Stomach (tissue), 19 donors: Measurements from ENCODE around the gene SLC66A1. TPM values are rescaled to one million over a fixed set of nuclear protein-coding genes. Genes with fewer than 3 reads are reported as not detected.
"Not testable (repeated sequence)": the region's sequence is repeated elsewhere in the genome, so short reads cannot be mapped to it uniquely, and the experiment has no call there.

ENCODE experiments used
- DNase-seq, 2 donors: peaks; one replicate each; pipeline versions ENCODE4 v3.0.0 to v3.0.0-alpha.2; 2013 to 2019
- H3K27ac ChIP-seq, 5 donors: fragments of 200-600 bp in 4 of 5; sonication (generic) in 4 of 5; one replicate each; pipeline ENCODE4 v1.5.1; 2013 to 2019; ENCODE audit warnings: mild to moderate bottlenecking in 1 of 5, moderate library complexity in 1 of 5
- H3K27me3 ChIP-seq, 3 donors: fragments of 200-600 bp; sonication (generic); one replicate each; pipeline ENCODE4 v1.5.1; 2017 to 2019; ENCODE audit warnings: mixed run types in 1 of 3
- H3K36me3 ChIP-seq, 4 donors: fragments of 200-600 bp; sonication (generic); 1 replicate in 3 of 4; 2 replicates in 1 of 4; pipeline ENCODE4 v1.5.1; 2016 to 2019
- H3K4me1 ChIP-seq, 4 donors: fragments of 200-600 bp; sonication (generic); one replicate each; pipeline ENCODE4 v1.5.1; 2016 to 2019
- H3K4me3 ChIP-seq, 4 donors: fragments of 200-600 bp; sonication (generic) in 3 of 4; one replicate each; pipeline ENCODE4 v1.5.1; 2016 to 2019; ENCODE audit warnings: mild to moderate bottlenecking in 1 of 4
- H3K9me3 ChIP-seq, 4 donors: fragments of 200-600 bp; sonication (generic); one replicate each; pipeline ENCODE4 v1.5.1; 2016 to 2019
- CTCF ChIP-seq, 7 experiments: fragments of 450-650 bp in 4 of 7; fragments of 200-600 bp in 3 of 7; sonication (generic) in 3 of 7; IDR thresholded peaks; one replicate each; pipeline ENCODE4 v1.5.1; 2016 to 2019; ENCODE audit warnings: antibody characterized with exemption in 7 of 7, control low read depth in 2 of 7, mild to moderate bottlenecking in 1 of 7
- EP300 ChIP-seq: sonication (generic); formaldehyde crosslinking; IDR thresholded peaks from one replicate; pipeline ENCODE4 v1.6.1; 2017; ENCODE audit warnings: antibody characterized with exemption
- POLR2A ChIP-seq, 4 donors: fragments of 450-650 bp; IDR thresholded peaks; one replicate each; pipeline ENCODE4 v1.6.1; 2016; ENCODE audit warnings: antibody characterized with exemption in 4 of 4, control low read depth in 2 of 4, mild to moderate bottlenecking in 1 of 4, moderate library complexity in 1 of 4
- POLR2AphosphoS5 ChIP-seq, 3 donors: sonication (generic); formaldehyde crosslinking; IDR thresholded peaks; one replicate each; pipeline ENCODE4 v1.6.1; 2016; ENCODE audit warnings: antibody characterized with exemption in 3 of 3
- WGBS, 5 donors: extraction: QIAGEN DNeasy Blood & Tissue Kit in 3 of 5; methylation state at CpG; one replicate each; pipeline versions ENCODE4 v1.1.5 to v1.1.7; 2013 to 2018; 5-methylcytosine and 5-hydroxymethylcytosine counted together
- intact Hi-C: fragments of 100-400 bp; cut with DNase I; formaldehyde crosslinking; loops from one replicate; pipeline ENCODE4 v1.15.1; 2023; ENCODE audit warnings: low total_unique reads
- long read RNA-seq, 10 donors: transcript quantifications; one replicate each; lab custom pipeline, GENCODE V29; 2026
- polyA plus RNA-seq, 3 donors: library from polyadenylated mRNA; stranded (reverse); fragments of 200-250 nt; gene quantifications; one replicate each; pipeline ENCODE4 v1.2.3, GENCODE V29; 2013
- total RNA-seq, 5 donors: library from RNA; depleted of rRNA; stranded (reverse); fragments of >200 nt; gene quantifications; one replicate each; pipeline versions ENCODE4 v1.1.0 to v1.2.3, GENCODE V29; 2014 to 2016
- donor health status: healthy with polysubstance abuse.
- donor health status: Bipolar disorder and iron deficiency.
- donor health status: healthy.

SLC66A1 gene
- 10 to 100 TPM in 2 of 5 donors, 1 to 10 TPM in 3; 1.8 to 14.5 (median 9.1) TPM for total RNA-seq
- 10 to 100 TPM; 10.1 to 11.9 (median 11.1) TPM for polyA plus RNA-seq
- long read RNA-seq, donor 1, partial matches to known transcripts: 50 of 98 reads
- long read RNA-seq, donor 1, other reads (novel, unspliced or antisense): 48 of 98 reads
- long read RNA-seq, donor 2, partial matches to known transcripts: 0 of 3 reads
- long read RNA-seq, donor 2, other reads (novel, unspliced or antisense): 0 of 3 reads
- long read RNA-seq, donor 3, partial matches to known transcripts: 68 of 68 reads
- long read RNA-seq, donor 3, other reads (novel, unspliced or antisense): 0 of 68 reads
- long read RNA-seq, donor 4, partial matches to known transcripts: 9 of 9 reads
- long read RNA-seq, donor 4, other reads (novel, unspliced or antisense): 0 of 9 reads
- long read RNA-seq, donor 5, partial matches to known transcripts: 116 of 123 reads
- long read RNA-seq, donor 5, other reads (novel, unspliced or antisense): 5 of 123 reads
- long read RNA-seq, donor 6: 0 reads
- long read RNA-seq, donor 7, partial matches to known transcripts: 49 of 170 reads
- long read RNA-seq, donor 7, other reads (novel, unspliced or antisense): 120 of 170 reads
- long read RNA-seq, donor 8, partial matches to known transcripts: 123 of 123 reads
- long read RNA-seq, donor 8, other reads (novel, unspliced or antisense): 0 of 123 reads
- long read RNA-seq, donor 9, partial matches to known transcripts: 65 of 111 reads
- long read RNA-seq, donor 9, other reads (novel, unspliced or antisense): 45 of 111 reads
- long read RNA-seq, donor 10, partial matches to known transcripts: 6 of 34 reads
- long read RNA-seq, donor 10, other reads (novel, unspliced or antisense): 28 of 34 reads

GRCh38 chr1:19311931-19312781 lies at the start of gene SLC66A1, which contains the start of gene AKR7A2:
SLC66A1 (plus strand) TSS chr1:19312326; CDS start chr1:19317678, 5,352 bp downstream.
AKR7A2 (minus strand) TSS chr1:19312144; CDS start chr1:19312124, 20 bp downstream.
- DNase-seq: peak; percentile 96 to 98
- Histone ChIP-seq H3K36me3 (peaks cover 12 to 17% (median 13%) of the 10 kb centered on the region in 4 donors), H3K27ac (peak within 1 kb of the TSS; percentile 87 to 95 (median 91)), H3K4me1 (peaks cover 19 to 74% (median 57%) of the 10 kb centered on the region in 4 donors), H3K9me3 (no peaks in the 10 kb centered on the region), H3K4me3 (peak within 1 kb of the TSS; percentile 67 to 93 (median 88)), H3K27me3 (no peaks in the 10 kb centered on the region)
- intact Hi-C loops: no loop called here
- WGBS, 5 donors: 0 to 1% (median 0%) methylated on average over 19 to 105 of the region's 105 CpGs
- no peak for TF ChIP-seq POLR2A (IDR thresholded peaks at IDR 0.05)
- TF ChIP-seq CTCF (IDR thresholded peaks at IDR 0.05): peak in 2 of 7 experiments; percentile 27 to 29
- peak; percentile 45 to 89 (median 87) for TF ChIP-seq POLR2AphosphoS5 (IDR thresholded peaks at IDR 0.05)

- H3K36me3 ChIP-seq: peaks cover 34 to 77% (median 48%) of the 10 kb centered on the region in 4 donors
- intact Hi-C loops: no loop called here
- 80 to 93% (median 90%) methylated on average over 5 of the region's 5 CpGs for WGBS, 5 donors
- TF ChIP-seq POLR2AphosphoS5 (IDR thresholded peaks at IDR 0.05) (no peak), CTCF (IDR thresholded peaks at IDR 0.05) (no peak), EP300 (no peak), POLR2A (IDR thresholded peaks at IDR 0.05) (no peak)
- DNase-seq: no peak
- no peaks in the 10 kb centered on the region for H3K9me3 ChIP-seq
- H3K27me3 ChIP-seq: no peaks in the 10 kb centered on the region
- H3K4me1 ChIP-seq: peaks cover 0 to 9% (median 2%) of the 10 kb centered on the region in 4 donors
- no peak overlapping the region for H3K27ac ChIP-seq
- no peak overlapping the region for H3K4me3 ChIP-seq
These were observed 49.4 kb upstream of the SLC66A1 start for GRCh38 chr1:19262744-19263143.

GRCh38 chr1:19268445-19268844 lies 43.7 kb upstream of the SLC66A1 start:
- Histone ChIP-seq H3K36me3 (peaks cover 11 to 41% (median 23%) of the 10 kb centered on the region in 4 donors), H3K4me1 (peaks cover 4 to 28% (median 18%) of the 10 kb centered on the region in 4 donors), H3K4me3 (no peak overlapping the region), H3K27ac (peak overlapping the region in 3 of 5 donors; percentile 26 to 86 (median 73)), H3K27me3 (peaks cover 0 to under 1% (median 0%) of the 10 kb centered on the region in 3 donors), H3K9me3 (no peaks in the 10 kb centered on the region)
- intact Hi-C loops: no loop called here
- TF ChIP-seq EP300: no peak
- no peak for DNase-seq
- 82 to 93% (median 85%) methylated on average over 11 of the region's 11 CpGs for WGBS, 5 donors

GRCh38 chr1:19269427-19270342 lies 42.4 kb upstream of the SLC66A1 start:
- intact Hi-C loops, H3K4me3 ChIP-seq, H3K9me3 ChIP-seq, DNase-seq: not testable (repeated sequence)
- peaks cover 0 to 11% (median 0%) of the 10 kb centered on the region in 3 donors for H3K27me3 ChIP-seq
- H3K27ac ChIP-seq: peak overlapping the region; percentile 69 to 86 (median 76)
- peaks cover 11 to 41% (median 23%) of the 10 kb centered on the region in 4 donors for H3K36me3 ChIP-seq
- 56 to 71% (median 57%) methylated on average over 7 to 9 of the region's 9 CpGs for WGBS, 5 donors
- peaks cover 9 to 35% (median 23%) of the 10 kb centered on the region in 4 donors for H3K4me1 ChIP-seq
